K562 (cell line): ENCODE results near the gene TMEM143. TPM values are rescaled to one million over a fixed set of nuclear protein-coding genes. Genes with fewer than 3 reads are reported as not detected.

Experiments used
- ARID1B ChIP-seq: fragments of 450-650 bp; IDR thresholded peaks from 2 replicates; pipeline ENCODE4 v1.6.1; 2016; ENCODE audit warnings: antibody characterized with exemption, mild to moderate bottlenecking, inconsistent platforms
- ARID3B ChIP-seq: fragments of 250-450 bp; sonication (Bioruptor Pico); IDR thresholded peaks from 2 replicates; pipeline ENCODE4 v1.4.0; 2020; ENCODE audit warnings: borderline replicate concordance
- BCL6 ChIP-seq: fragments of 250-450 bp; sonication (Bioruptor Pico); IDR thresholded peaks from 2 replicates; pipeline ENCODE4 v1.4.0; 2020
- BRF2 ChIP-seq: IDR thresholded peaks from 3 replicates; pipeline ENCODE4 v1.6.1; 2011; ENCODE audit warnings: borderline replicate concordance, mild to moderate bottlenecking; ENCODE audit not compliant: insufficient read length, insufficient read depth
- CTCFL ChIP-seq: IDR thresholded peaks from 2 replicates; pipeline ENCODE4 v1.6.1; 2011; ENCODE audit warnings: borderline replicate concordance, low read depth, mild to moderate bottlenecking, moderate library complexity, low read length; ENCODE audit not compliant: insufficient read depth, poor library complexity, severe bottlenecking
- DDX20 ChIP-seq: fragments of 450-650 bp; IDR thresholded peaks from 2 replicates; pipeline ENCODE4 v1.6.1; 2016; ENCODE audit warnings: missing genetic modification characterization, low read depth, mild to moderate bottlenecking, missing compliant biosample characterization, moderate library complexity
- DEAF1 ChIP-seq: fragments of 450-650 bp; formaldehyde crosslinking; IDR thresholded peaks from 2 replicates; pipeline ENCODE4 v1.4.0; 2020; ENCODE audit warnings: mild to moderate bottlenecking, moderate library complexity
- ELF4 ChIP-seq: fragments of 450-650 bp; formaldehyde crosslinking; IDR thresholded peaks from 2 replicates; pipeline ENCODE4 v1.4.0; 2022; ENCODE audit warnings: missing genetic modification characterization
- HOMEZ ChIP-seq: fragments of 250-450 bp; sonication (Bioruptor Pico); IDR thresholded peaks from 2 replicates; pipeline ENCODE4 v1.4.0; 2020; ENCODE audit warnings: mild to moderate bottlenecking, moderate library complexity
- KHSRP ChIP-seq: fragments of 450-650 bp; IDR thresholded peaks from 2 replicates; pipeline ENCODE4 v1.6.1; 2017
- MEF2A ChIP-seq: IDR thresholded peaks from 2 replicates; pipeline ENCODE4 v1.6.1; 2011; ENCODE audit warnings: low read depth, mild to moderate bottlenecking, low read length, moderate library complexity; ENCODE audit not compliant: control insufficient read depth
- RNF2 ChIP-seq: sonication (generic); IDR thresholded peaks from 2 replicates; pipeline ENCODE4 v1.6.1; 2016
- SREBF1 ChIP-seq: fragments of 150-350 bp; IDR thresholded peaks from 2 replicates; pipeline ENCODE4 v1.6.1; 2014; ENCODE audit warnings: antibody characterized with exemption, low read depth, low read length, borderline replicate concordance
- TEAD4 ChIP-seq, 2 experiments: sonication (generic) in 1 of 2; formaldehyde crosslinking in 1 of 2; IDR thresholded peaks; 2 replicates each; pipeline versions ENCODE4 v1.6.1 to v1.8.0; 2012 to 2022; ENCODE audit warnings: borderline replicate concordance in 1 of 2, inconsistent platforms in 1 of 2, low read length in 1 of 2, mild to moderate bottlenecking in 1 of 2, missing genetic modification reagents in 1 of 2
- THRAP3 ChIP-seq: fragments of 450-650 bp; IDR thresholded peaks from 2 replicates; pipeline ENCODE4 v1.6.1; 2016; ENCODE audit warnings: mild to moderate bottlenecking, inconsistent platforms, borderline replicate concordance
- ZNF3 ChIP-seq: fragments of 250-450 bp; sonication (Bioruptor Pico); IDR thresholded peaks from 2 replicates; pipeline ENCODE4 v1.5.0; 2021; ENCODE audit warnings: mild to moderate bottlenecking, moderate library complexity
- polyA plus RNA-seq, 8 experiments: library from polyadenylated mRNA; depleted of rRNA in 4 of 8; stranded (reverse) in 5 of 8; unstranded in 3 of 8; fragments of >200 nt; fragmentation: Nextera tagmentation in 2 of 8; fragmentation: Illumina TruSeq in 1 of 8; extraction: Ambion mirVana in 2 of 8; extraction: Trizol in 1 of 8; gene quantifications; 2 replicates each; pipeline versions ENCODE4 v1.2.1 to v1.2.3, GENCODE V29; 2011 to 2014; ENCODE audit warnings: inconsistent platforms in 1 of 8, missing spikeins in 1 of 8
- total RNA-seq, 7 experiments: library from RNA; depleted of rRNA in 6 of 7; stranded (reverse); fragments of >200 nt in 6 of 7; fragmentation: Illumina TruSeq in 2 of 7; extraction: Trizol in 2 of 7; gene quantifications; 2 replicates each; pipeline versions ENCODE4 v1.2.1 to v1.2.3, GENCODE V29; 2011 to 2021; ENCODE audit warnings: low replicate concordance in 1 of 7
- TF ChIP-seq, protein P1 (sequence below): fragments of 450-650 bp; IDR thresholded peaks from 2 replicates; pipeline ENCODE4 v1.6.1; 2017; ENCODE audit warnings: mild to moderate bottlenecking, moderate library complexity

TMEM143 gene
- total and polyA plus RNA-seq, 9 of the 15 experiments (the other 6 are each of a cell fraction or from before 2014, with no cell fraction given): 0.66 to 8.8 (median 4.3) TPM

- TF ChIP-seq BCL6 (CRISPR knock-in tag) (no peak), ELF4 (0 out of 2 replicates have a peak, but pooled peaks have one; percentile 22), ZNF3 (no peak), DEAF1 (CRISPR knock-in tag) (no peak), ARID3B (no peak), MEF2A (no peak), HOMEZ (CRISPR knock-in tag) (no peak), KHSRP (no peak), SREBF1 (no peak), TEAD4 (IDR thresholded peaks at IDR 0.05; ENCODE audit: low read length) (peak; percentile 8; the same call in 1 of the 2 replicates), TEAD4 (CRISPR knock-in tag; IDR thresholded peaks at IDR 0.05; ENCODE audit: borderline replicate concordance) (no peak), RNF2 (no peak), DDX20 (no peak), THRAP3 (no peak), CTCFL (no peak), BRF2 (no peak), ARID1B (peak; percentile 39; the same call in 1 of the 2 replicates)
- TF ChIP-seq, protein P1, sequence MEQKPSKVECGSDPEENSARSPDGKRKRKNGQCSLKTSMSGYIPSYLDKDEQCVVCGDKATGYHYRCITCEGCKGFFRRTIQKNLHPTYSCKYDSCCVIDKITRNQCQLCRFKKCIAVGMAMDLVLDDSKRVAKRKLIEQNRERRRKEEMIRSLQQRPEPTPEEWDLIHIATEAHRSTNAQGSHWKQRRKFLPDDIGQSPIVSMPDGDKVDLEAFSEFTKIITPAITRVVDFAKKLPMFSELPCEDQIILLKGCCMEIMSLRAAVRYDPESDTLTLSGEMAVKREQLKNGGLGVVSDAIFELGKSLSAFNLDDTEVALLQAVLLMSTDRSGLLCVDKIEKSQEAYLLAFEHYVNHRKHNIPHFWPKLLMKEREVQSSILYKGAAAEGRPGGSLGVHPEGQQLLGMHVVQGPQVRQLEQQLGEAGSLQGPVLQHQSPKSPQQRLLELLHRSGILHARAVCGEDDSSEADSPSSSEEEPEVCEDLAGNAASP: no peak
Observed at GRCh38 chr19:48332662-48333466, 30.9 kb downstream of the TMEM143 start (continued).
